GM12891 (cell line): ENCODE data around the gene SIRT3.
"Not testable (repeated sequence)": the region's sequence is repeated elsewhere in the genome, so short reads cannot be mapped to it uniquely, and the experiment has no call there.

Experiments
- DNase-seq: peaks from one replicate; pipeline ENCODE4 v3.0.0; 2011; ENCODE audit warnings: low spot score; ENCODE audit not compliant: insufficient read length
- FAIRE-seq: peaks from 2 replicates; lab custom pipeline; 2011; peaks lifted over from hg19 to GRCh38; lab: Jason Lieb, UNC
- PAX5 ChIP-seq: IDR thresholded peaks from 2 replicates; pipeline ENCODE4 v1.6.1; 2011; ENCODE audit warnings: low read length, moderate library complexity, mild to moderate bottlenecking; ENCODE audit not compliant: insufficient read depth, severe bottlenecking
- POLR2A ChIP-seq: IDR thresholded peaks from 2 replicates; pipeline ENCODE4 v1.6.1; 2011; ENCODE audit warnings: low read depth, low read length, control low read depth
- POLR2AphosphoS5 ChIP-seq: IDR thresholded peaks from 2 replicates; pipeline ENCODE4 v1.6.1; 2011; ENCODE audit warnings: low read depth, low read length, control low read depth
- POU2F2 ChIP-seq: IDR thresholded peaks from 2 replicates; pipeline ENCODE4 v1.6.1; 2011; ENCODE audit warnings: low read depth, mild to moderate bottlenecking, control low read depth, low read length, moderate library complexity
- SPI1 ChIP-seq: IDR thresholded peaks from 2 replicates; pipeline ENCODE4 v1.6.1; 2011; ENCODE audit warnings: low read depth, low read length, control low read depth
- TAF1 ChIP-seq: IDR thresholded peaks from 2 replicates; pipeline ENCODE4 v1.6.1; 2011; ENCODE audit warnings: low read depth, low read length, control low read depth

Gene SIRT3

DNA sequence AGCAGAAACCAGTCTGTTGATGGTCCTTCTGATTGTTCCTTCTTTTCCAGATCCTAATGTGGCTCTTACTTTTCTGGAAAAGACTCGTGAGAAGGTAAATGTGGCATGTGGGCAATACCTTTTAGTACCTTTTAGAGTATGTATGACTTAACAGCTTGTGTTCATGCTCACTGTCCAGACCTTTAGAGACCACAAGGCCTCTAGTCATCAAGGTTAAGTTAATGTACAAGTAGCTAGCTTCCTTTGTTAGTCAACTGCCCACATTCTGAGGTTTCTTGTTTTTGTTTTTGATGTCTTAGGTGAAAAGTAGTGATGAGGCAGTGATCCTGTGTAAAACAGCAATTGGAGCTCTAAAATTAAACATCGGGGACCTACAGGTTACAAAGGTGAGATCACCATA, 8.2 kb upstream of the SIRT3 start:
- TF ChIP-seq PAX5 (no peak), POLR2AphosphoS5 (no peak), SPI1 (no peak), POLR2A (no peak), POU2F2 (no peak), TAF1 (no peak)
- no peak for FAIRE-seq
- DNase-seq, result no peak

DNA sequence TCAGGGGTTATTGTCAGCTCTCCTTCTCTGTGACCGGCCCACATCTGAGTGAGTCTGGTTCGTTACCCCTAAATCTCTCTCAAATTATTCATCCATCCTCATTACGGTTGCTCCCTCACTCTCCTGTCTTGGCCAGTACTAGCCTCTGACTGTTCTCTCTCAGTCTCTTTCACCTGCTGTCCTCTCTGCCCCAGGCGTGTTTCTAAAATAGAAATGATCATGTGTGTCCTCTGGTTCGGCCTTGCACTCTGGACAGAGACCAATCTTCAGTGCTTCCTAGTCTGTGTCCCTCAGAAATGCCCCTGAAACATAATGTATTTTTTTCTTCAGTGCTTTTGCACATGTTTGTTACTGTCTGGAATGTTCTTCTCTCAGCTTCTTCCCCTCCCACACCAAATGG, 5.5 kb upstream of the SIRT3 start:
- TF ChIP-seq SPI1 (no peak), POU2F2 (no peak), POLR2A (no peak), TAF1 (no peak)
- DNase-seq, result no peak
- no peak for FAIRE-seq

- FAIRE-seq, result no peak
- no peak for DNase-seq
- no peak for TF ChIP-seq POU2F2
- TF ChIP-seq POLR2AphosphoS5, result no peak
- TF ChIP-seq POLR2A, result no peak
- TF ChIP-seq PAX5, result no peak
Observed at GRCh38 chr11:240315-240714, 4.2 kb upstream of the SIRT3 start.

DNA sequence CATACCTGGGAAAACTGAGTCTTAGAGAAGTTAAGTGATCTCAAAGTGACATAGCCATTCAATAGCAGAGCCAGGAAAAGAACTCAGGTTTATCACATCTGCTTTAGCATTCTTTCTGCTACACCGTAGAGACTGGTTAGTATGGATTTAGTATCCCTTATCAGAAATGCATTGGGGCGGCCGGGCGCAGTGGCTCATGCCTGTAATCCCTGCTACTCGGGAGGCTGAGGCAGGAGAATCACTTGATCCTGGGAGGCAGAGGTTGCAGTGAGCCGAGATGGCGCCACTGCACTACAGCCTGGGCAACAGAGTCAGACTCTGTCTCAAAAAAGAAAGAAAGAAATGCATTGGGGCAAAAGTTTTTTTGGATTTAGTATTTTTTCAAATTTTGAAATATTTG, 2.2 kb upstream of the SIRT3 start:
- DNase-seq, FAIRE-seq: not testable (repeated sequence)

DNA sequence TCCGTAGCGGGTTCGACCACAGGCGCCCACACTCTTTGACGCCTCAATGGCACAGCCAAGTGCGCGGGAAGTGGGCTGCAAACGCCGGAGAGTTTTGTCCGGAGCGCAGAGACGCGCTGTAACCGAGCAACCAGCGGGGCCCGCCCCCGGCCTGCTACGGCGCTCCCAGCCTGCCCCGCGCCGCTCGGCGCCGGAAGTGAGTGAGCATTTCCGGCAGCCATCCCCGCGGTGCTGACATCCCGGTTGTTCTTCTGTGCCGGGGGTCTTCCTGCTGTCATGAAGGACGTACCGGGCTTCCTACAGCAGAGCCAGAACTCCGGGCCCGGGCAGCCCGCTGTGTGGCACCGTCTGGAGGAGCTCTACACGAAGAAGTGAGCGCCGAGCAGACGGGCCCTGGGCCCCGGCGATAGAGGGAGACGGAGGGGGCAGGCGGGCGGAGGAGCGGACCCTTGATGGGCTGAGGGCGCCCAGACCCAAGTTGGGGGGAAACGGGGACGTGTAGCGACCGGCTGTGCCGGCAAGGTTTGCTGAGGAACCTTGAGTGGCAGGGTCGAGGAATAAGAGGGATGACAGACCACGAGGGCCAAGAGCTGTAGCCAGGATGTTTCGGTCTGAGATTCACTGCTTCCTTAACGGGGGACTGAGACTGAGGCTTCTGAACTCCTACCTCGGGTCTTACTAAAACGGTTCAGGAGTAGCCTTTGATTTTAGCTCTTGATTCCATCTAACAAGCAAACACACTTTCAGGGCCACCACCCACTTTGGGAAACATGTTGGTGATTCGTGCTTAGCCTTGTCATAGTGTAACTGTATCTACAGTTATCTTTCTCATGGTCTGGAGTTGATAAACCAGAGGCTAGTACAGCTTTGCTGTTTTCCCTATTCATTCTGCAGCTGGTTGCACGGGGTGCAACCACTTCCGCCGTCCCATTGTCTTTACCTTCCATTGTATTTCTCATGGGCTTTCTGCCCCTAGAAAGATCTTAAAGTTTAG, 929 bp upstream of the SIRT3 start, which contains the start of gene PSMD13:
PSMD13 (plus strand) TSS at position 203 of the 994 bp plus-strand sequence; CDS start at position 277, 74 bp downstream.
- DNase-seq (peak; percentile 90), FAIRE-seq (peak; percentile 99)
- no peak for TF ChIP-seq POU2F2
- TF ChIP-seq TAF1, result peak; percentile 82
- TF ChIP-seq SPI1, result no peak
- TF ChIP-seq PAX5, result peak; percentile 14
- peak; percentile 64; the same call in 1 of the 2 replicates for TF ChIP-seq POLR2A
- peak; percentile 82 for TF ChIP-seq POLR2AphosphoS5

DNA sequence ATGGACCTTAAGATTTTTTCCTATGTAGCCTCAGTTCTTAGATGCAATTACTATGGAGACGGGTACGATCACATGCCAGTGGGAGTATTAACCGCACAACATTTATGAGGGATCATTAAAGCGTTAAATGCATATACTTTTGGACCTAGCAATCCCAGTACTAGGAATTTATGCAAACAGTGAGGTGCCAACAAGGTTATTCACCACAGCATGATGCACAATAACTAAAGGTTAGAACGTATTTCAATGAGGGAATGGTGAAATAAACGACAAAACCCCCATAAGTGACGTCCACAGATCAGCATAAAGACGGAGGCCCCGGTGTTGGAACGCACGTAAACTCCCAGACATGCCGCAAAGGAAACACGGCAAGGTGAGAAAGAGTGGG, 539 bp downstream of the SIRT3 start:
- TF ChIP-seq POLR2AphosphoS5 (no peak), PAX5 (no peak), SPI1 (no peak), POU2F2 (no peak), POLR2A (no peak), TAF1 (no peak)
- FAIRE-seq (no peak), DNase-seq (no peak)

GRCh38 chr11:235180-235579, 962 bp downstream of the SIRT3 start:
- no peak for FAIRE-seq
- TF ChIP-seq POLR2AphosphoS5 (no peak), PAX5 (no peak), SPI1 (no peak), POLR2A (no peak), TAF1 (no peak), POU2F2 (no peak)
- no peak for DNase-seq

DNA sequence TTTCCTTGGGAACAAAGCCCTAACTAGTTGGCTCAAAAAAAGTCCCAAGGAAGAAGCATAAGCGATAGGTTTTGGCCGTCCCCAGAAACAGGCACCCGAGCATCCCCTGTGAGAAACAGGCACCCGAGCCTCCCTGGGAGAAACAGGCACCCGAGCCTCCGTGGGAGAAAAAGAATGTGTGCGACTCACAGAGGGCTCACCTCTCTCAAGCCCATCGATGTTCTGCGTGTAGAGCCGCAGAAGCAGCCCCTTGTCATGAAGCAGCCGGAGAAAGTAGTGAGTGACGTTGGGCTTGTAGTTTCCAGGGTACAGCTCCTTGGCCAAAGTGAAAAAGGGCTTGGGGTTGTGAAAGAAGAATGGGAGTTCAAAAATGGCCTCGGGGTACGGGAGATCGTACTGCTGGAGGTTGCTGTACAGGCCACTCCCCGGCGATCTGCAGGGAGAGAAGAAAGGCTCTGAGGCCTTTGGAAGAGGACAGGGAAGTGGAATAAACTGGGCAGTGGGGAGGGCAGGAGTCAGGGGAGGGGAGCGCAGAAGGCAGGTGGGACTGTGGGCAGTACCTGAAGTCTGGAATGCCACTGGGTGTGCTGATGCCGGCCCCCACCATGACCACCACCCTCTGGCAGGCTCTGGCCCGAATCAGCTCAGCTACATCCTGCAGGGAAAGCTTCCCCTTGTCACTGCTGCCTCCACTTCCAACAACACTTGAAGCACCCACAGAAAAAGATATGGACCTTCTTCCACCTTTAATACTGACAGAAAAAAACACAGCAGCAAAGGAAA, 3.2 kb downstream of the SIRT3 start:
- TF ChIP-seq TAF1, result no peak
- no peak for TF ChIP-seq POLR2A
- no peak for TF ChIP-seq SPI1
- TF ChIP-seq POLR2AphosphoS5, result no peak
- no peak for TF ChIP-seq POU2F2
- no peak for DNase-seq
- FAIRE-seq, result no peak

DNA sequence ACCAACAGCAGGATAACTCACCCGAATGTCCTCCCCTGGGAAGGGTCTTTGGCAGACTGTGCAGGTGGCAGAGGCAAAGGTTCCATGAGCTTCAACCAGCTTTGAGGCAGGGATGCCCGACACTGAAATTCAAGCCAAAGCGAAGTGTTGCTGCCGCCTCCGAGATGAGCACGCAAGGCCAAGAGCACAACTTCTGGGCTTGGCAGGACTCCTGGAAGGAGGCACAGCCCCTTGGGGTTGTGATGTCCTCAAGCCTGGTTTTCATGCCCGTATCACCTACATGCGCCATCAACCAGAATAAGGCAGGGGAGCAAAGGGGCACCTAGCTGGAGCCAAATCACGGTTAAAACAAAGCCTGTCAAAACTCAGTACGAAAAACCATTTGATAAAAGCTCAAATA, 5.7 kb downstream of the SIRT3 start:
- no peak for TF ChIP-seq POU2F2
- no peak for TF ChIP-seq TAF1
- DNase-seq (no peak), FAIRE-seq (no peak)

GRCh38 chr11:227824-228379, 8.2 kb downstream of the SIRT3 start:
- no peak for DNase-seq
- FAIRE-seq, result no peak

More at GRCh38 chr11:227824-228379, 8.2 kb downstream of the SIRT3 start:
- no peak for TF ChIP-seq TAF1
- no peak for TF ChIP-seq SPI1
- no peak for TF ChIP-seq PAX5
- no peak for TF ChIP-seq POLR2A
- TF ChIP-seq POLR2AphosphoS5, result no peak
- TF ChIP-seq POU2F2, result no peak
